HS-27A (cell line): Measurements from ENCODE around the gene OSGEP.
"Not testable (repeated sequence)": the region's sequence is repeated elsewhere in the genome, so short reads cannot be mapped to it uniquely, and the experiment has no call there.

Source experiments
- DNase-seq: peaks from one replicate; pipeline ENCODE4 v3.0.0-alpha.2; 2012; ENCODE audit warnings: low read depth, missing footprints

Gene OSGEP

GRCh38 chr14:20469890-20470602 lies 15.4 kb upstream of the OSGEP start:
- peak; percentile 74 for DNase-seq

- peak; percentile 86 for DNase-seq
These were observed 14.8 kb upstream of the OSGEP start, which contains the start of gene PNP for GRCh38 chr14:20469242-20469889. Gene PNP, plus strand, starts transcription at chr14:20469406. Its CDS starts 119 bp downstream, at chr14:20469525.

GRCh38 chr14:20468764-20469241 lies 14.2 kb upstream of the OSGEP start:
- DNase-seq = no peak

- DNase-seq = peak; percentile 99
These were observed 6.9 kb upstream of the OSGEP start, which contains the start of gene PIP4P1 for GRCh38 chr14:20461225-20462141. Gene PIP4P1, minus strand, starts transcription at chr14:20461434. Its CDS starts 109 bp downstream, at chr14:20461325.

GRCh38 chr14:20460458-20461224 lies 6.0 kb upstream of the OSGEP start:
- no peak for DNase-seq

GRCh38 chr14:20458031-20458789 lies 3.6 kb upstream of the OSGEP start:
- DNase-seq = no peak

GRCh38 chr14:20456971-20457370 lies 2.4 kb upstream of the OSGEP start:
- DNase-seq = no peak

GRCh38 chr14:20455355-20456300 lies 1.0 kb upstream of the OSGEP start:
- no peak for DNase-seq

- not testable (repeated sequence) for DNase-seq
These were observed 1.8 kb downstream of the OSGEP start for GRCh38 chr14:20452831-20453230.

GRCh38 chr14:20446889-20447288 lies 7.7 kb downstream of the OSGEP start:
- no peak for DNase-seq

- not testable (repeated sequence) for DNase-seq
These were observed 11.0 kb downstream of the OSGEP start for GRCh38 chr14:20443650-20444049.

- no peak for DNase-seq
These were observed 13.2 kb downstream of the OSGEP start for GRCh38 chr14:20441461-20441860.

GRCh38 chr14:20440882-20441281 lies 13.7 kb downstream of the OSGEP start:
- no peak for DNase-seq

- DNase-seq = no peak
These were observed 14.1 kb downstream of the OSGEP start for GRCh38 chr14:20440465-20440864.

- no peak for DNase-seq
These were observed 15.9 kb downstream of the OSGEP start for GRCh38 chr14:20438664-20439063.

GRCh38 chr14:20436363-20436755 lies 18.3 kb downstream of the OSGEP start:
- peak; percentile 66 for DNase-seq

- no peak for DNase-seq
These were observed 18.8 kb downstream of the OSGEP start, which contains the start of gene KLHL33 for GRCh38 chr14:20435582-20436362. Gene KLHL33, minus strand, starts transcription at chr14:20436166. Its CDS starts 355 bp downstream, at chr14:20435811.
